K562 (cell line): Measurements from ENCODE around the gene SRM. TPM values are rescaled to one million over a fixed set of nuclear protein-coding genes. Genes with fewer than 3 reads are reported as not detected.
A peak's percentile ranks its signal among the peaks of the same experiment; 100 is the strongest.

Experiments used
- ATAC-seq: fragments of 200-7000 bp; cut with Tn5 transposase; 3 replicates; pipeline ENCODE4 v1.9.1; 2020; ENCODE audit warnings: moderate library complexity
- BruUV-seq: library from RNA; stranded (reverse); fragments of 400-500 nt; replicated peaks from 2 replicates; lab custom pipeline; 2021; lab: Mats Ljungman, UMichigan
- CTCF ChIA-PET: fragments of 300-600 bp; formaldehyde crosslinking; extraction: SDS; loops from one replicate; lab custom pipeline; 2021; ENCODE audit warnings: low intra/inter-chr PET ratio; lab: Yijun Ruan, JAX
- POLR2A ChIA-PET: fragments of 300-600, 350-650 bp; sonication (Branson Sonifier 250); formaldehyde crosslinking; extraction: SDS; loops from one replicate; lab custom pipeline; 2021; ENCODE audit warnings: antibody characterized with exemption, inconsistent platforms; lab: Yijun Ruan, JAX
- DNase-seq, 4 experiments: peaks; one replicate each; pipeline versions ENCODE4 v3.0.0 to v3.0.0-alpha.2; 2011 to 2018; ENCODE audit warnings: low spot score in 3 of 4, mixed read lengths in 3 of 4; ENCODE audit errors: extremely low read depth in 1 of 4
- FAIRE-seq: peaks from 2 replicates; lab custom pipeline; 2011; peaks lifted over from hg19 to GRCh38; lab: Jason Lieb, UNC
- H2AFZ ChIP-seq: 2 replicates; pipeline ENCODE4 v1.6.0; 2011; ENCODE audit warnings: low read depth, low read length, control low read depth, inconsistent platforms
- H3K27ac ChIP-seq: fragments of 200-600 bp; 3 replicates; pipeline ENCODE4 v1.8.0; 2011; ENCODE audit warnings: low read depth, mild to moderate bottlenecking, control low read depth, inconsistent platforms, low read length, moderate library complexity, mixed read lengths; ENCODE audit errors: extremely low read depth
- H3K27me3 ChIP-seq, 2 experiments: fragments of 300-600 bp in 1 of 2; 2 replicates in 1 of 2; 3 replicates in 1 of 2; pipeline versions ENCODE4 v1.6.0 to v1.8.0; 2011; ENCODE audit warnings: inconsistent platforms in 2 of 2, low read length in 2 of 2, mild to moderate bottlenecking in 1 of 2, mixed read lengths in 1 of 2, moderate library complexity in 1 of 2; ENCODE audit not compliant: control insufficient read depth in 2 of 2, insufficient read depth in 2 of 2
- H3K36me3 ChIP-seq: fragments of 300-600 bp; 3 replicates; pipeline ENCODE4 v1.8.0; 2011; ENCODE audit warnings: mild to moderate bottlenecking, low read length, inconsistent platforms; ENCODE audit not compliant: control insufficient read depth, insufficient read depth
- H3K4me1 ChIP-seq, 2 experiments: fragments of 200-600 bp in 1 of 2; replicated peaks in 1 of 2; 2 replicates in 1 of 2; 3 replicates in 1 of 2; pipeline versions ENCODE4 v1.5.1 to v1.8.0; 2011; ENCODE audit warnings: inconsistent platforms in 2 of 2, low read length in 2 of 2, mild to moderate bottlenecking in 1 of 2, mixed read lengths in 1 of 2, moderate library complexity in 1 of 2; ENCODE audit not compliant: control insufficient read depth in 2 of 2, insufficient read depth in 2 of 2
- H3K4me2 ChIP-seq: 2 replicates; pipeline ENCODE4 v1.6.1; 2011; ENCODE audit warnings: low read length, control low read depth, inconsistent platforms, mixed read lengths; ENCODE audit not compliant: insufficient read depth
- H3K4me3 ChIP-seq: fragments of 200-600 bp; sonication (generic), shearing (Covaris generic); 2 replicates; pipeline ENCODE4 v1.5.1; 2016; ENCODE audit warnings: control low read depth, inconsistent platforms
- H3K79me2 ChIP-seq: fragments of 200-600 bp; 3 replicates; pipeline ENCODE4 v1.8.0; 2011; ENCODE audit warnings: low read length, inconsistent platforms; ENCODE audit not compliant: control insufficient read depth, insufficient read depth
- H3K9ac ChIP-seq, 2 experiments: 2 replicates each; pipeline versions ENCODE4 v1.6.0 to v1.6.1; 2011; ENCODE audit warnings: low read depth in 2 of 2, low read length in 2 of 2, control low read depth in 1 of 2, inconsistent platforms in 1 of 2, mild to moderate bottlenecking in 1 of 2, mixed read lengths in 1 of 2; ENCODE audit not compliant: insufficient read depth in 1 of 2
- H3K9me1 ChIP-seq: one replicate; pipeline ENCODE4 v1.6.0; 2011; ENCODE audit warnings: inconsistent platforms, mild to moderate bottlenecking, low read length, moderate library complexity; ENCODE audit not compliant: control insufficient read depth, insufficient read depth
- H3K9me3 ChIP-seq: replicated peaks from 2 replicates; pipeline ENCODE4 v1.5.1; 2011; ENCODE audit warnings: low read depth, low read length, inconsistent platforms; ENCODE audit not compliant: control insufficient read depth, insufficient read depth
- H4K20me1 ChIP-seq: replicated peaks from 2 replicates; pipeline ENCODE4 v1.6.1; 2011; ENCODE audit warnings: low read length, inconsistent platforms, mixed read lengths; ENCODE audit not compliant: control insufficient read depth, insufficient read depth
- E2F6 ChIP-seq, 2 experiments: IDR thresholded peaks; 2 replicates each; pipeline ENCODE4 v1.6.1; 2011; ENCODE audit warnings: borderline replicate concordance in 1 of 2, control low read depth in 1 of 2, low read depth in 1 of 2, low read length in 1 of 2, mild to moderate bottlenecking in 1 of 2, mixed read lengths in 1 of 2, moderate library complexity in 1 of 2; ENCODE audit not compliant: insufficient read depth in 1 of 2, insufficient read length in 1 of 2, poor library complexity in 1 of 2, severe bottlenecking in 1 of 2; ENCODE audit errors: extremely low read depth in 1 of 2
- GTF2A2 ChIP-seq: IDR thresholded peaks from 2 replicates; pipeline ENCODE4 v1.6.1; 2016; ENCODE audit warnings: mild to moderate bottlenecking, missing genetic modification characterization, missing compliant biosample characterization
- HLTF ChIP-seq: fragments of 450-650 bp; IDR thresholded peaks from 2 replicates; pipeline ENCODE4 v1.6.1; 2016
- HNRNPUL1 ChIP-seq: fragments of 200-400 bp; formaldehyde crosslinking; IDR thresholded peaks from 2 replicates; pipeline ENCODE4 v1.6.1; 2017; ENCODE audit warnings: low read length
- NR2F6 ChIP-seq: fragments of 450-650 bp; formaldehyde crosslinking; IDR thresholded peaks from 2 replicates; pipeline ENCODE4 v1.4.0; 2020; ENCODE audit warnings: mild to moderate bottlenecking
- TARDBP ChIP-seq: fragments of 450-650 bp; IDR thresholded peaks from 2 replicates; pipeline ENCODE4 v1.6.1; 2016
- ZNF184 ChIP-seq: sonication (generic); formaldehyde crosslinking; IDR thresholded peaks from 2 replicates; pipeline ENCODE4 v1.5.0; 2020; ENCODE audit warnings: missing genetic modification reagents
- ZNF511 ChIP-seq: sonication (generic); formaldehyde crosslinking; IDR thresholded peaks from 2 replicates; pipeline ENCODE4 v1.8.0; 2022; ENCODE audit warnings: mild to moderate bottlenecking, missing genetic modification reagents
- WGBS: fragments of 100-300 bp; shearing (Covaris generic); methylation state at CpG from one replicate; pipeline ENCODE4 v1.1.6; 2016; ENCODE audit warnings: low coverage, mixed read lengths; ENCODE audit not compliant: insufficient coverage; ENCODE audit errors: missing lambda C conversion rate; 5-methylcytosine and 5-hydroxymethylcytosine counted together
- in situ Hi-C: fragments of 300-500 bp; cut with MboI; formaldehyde crosslinking; loops from 4 replicates; pipeline ENCODE4 v1.15.0; 2018; ENCODE audit warnings: inconsistent platforms, mixed read lengths
- intact Hi-C: fragments of 100-400 bp; cut with micrococcal nuclease; formaldehyde crosslinking; loops from 2 replicates; pipeline ENCODE4 v1.14.2; 2022
- polyA plus RNA-seq, 8 experiments: library from polyadenylated mRNA; depleted of rRNA in 4 of 8; stranded (reverse) in 5 of 8; unstranded in 3 of 8; fragments of >200 nt; fragmentation: Nextera tagmentation in 2 of 8; fragmentation: Illumina TruSeq in 1 of 8; extraction: Ambion mirVana in 2 of 8; extraction: Trizol in 1 of 8; gene quantifications; 2 replicates each; pipeline versions ENCODE4 v1.2.1 to v1.2.3, GENCODE V29; 2011 to 2014; ENCODE audit warnings: inconsistent platforms in 1 of 8, missing spikeins in 1 of 8
- total RNA-seq, 7 experiments: library from RNA; depleted of rRNA in 6 of 7; stranded (reverse); fragments of >200 nt in 6 of 7; fragmentation: Illumina TruSeq in 2 of 7; extraction: Trizol in 2 of 7; gene quantifications; 2 replicates each; pipeline versions ENCODE4 v1.2.1 to v1.2.3, GENCODE V29; 2011 to 2021; ENCODE audit warnings: low replicate concordance in 1 of 7
- TF ChIP-seq, protein P1 (sequence below): sonication (generic); formaldehyde crosslinking; IDR thresholded peaks from 2 replicates; pipeline ENCODE4 v1.8.0; 2022; ENCODE audit warnings: missing genetic modification reagents, mild to moderate bottlenecking, moderate library complexity, borderline replicate concordance
- TF ChIP-seq, protein P2 (sequence below): sonication (generic); formaldehyde crosslinking; IDR thresholded peaks from 2 replicates; pipeline ENCODE4 v1.8.1; 2022; ENCODE audit warnings: missing genetic modification reagents

The SRM gene
- total and polyA plus RNA-seq, 9 of the 15 experiments (the other 6 are each of a cell fraction or from before 2014, with no cell fraction given): 23.9 to 373 (median 82.5) TPM

- Histone ChIP-seq H4K20me1 (no peaks in the 10 kb centered on the region), H3K27ac (no peak overlapping the region), H2AFZ (no peak overlapping the region), H3K4me2 (no peak overlapping the region), H3K27me3 (peaks cover 0 to 5% of the 10 kb centered on the region in 2 experiments; a peak in 1 of 5 replicates), H3K4me1 (peaks cover 0 to 26% of the 10 kb centered on the region in 2 experiments; a peak in 2 of 5 replicates), H3K9me3 (no peaks in the 10 kb centered on the region), H3K79me2 (no peaks in the 10 kb centered on the region), H3K9ac (no peak overlapping the region), H3K4me3 (no peak overlapping the region), H3K9me1 (no peaks in the 10 kb centered on the region), H3K36me3 (no peaks in the 10 kb centered on the region)
- CTCF ChIA-PET: no interaction called here
- intact Hi-C loops: no loop called here
- DNase-seq (no peak), FAIRE-seq (no peak), ATAC-seq (no peak)
- in situ Hi-C loops: no loop called here
- 6% methylated on average over 13 of the region's 16 CpGs for WGBS
- BruUV-seq: no TSS peak
- no peak for TF ChIP-seq HLTF
- TF ChIP-seq E2F6 (IDR thresholded peaks at IDR 0.05; ENCODE audit: borderline replicate concordance in 1 of 2, extremely low read depth in 1 of 2, insufficient read depth in 1 of 2, insufficient read length in 1 of 2, low read depth in 1 of 2, low read length in 1 of 2, poor library complexity in 1 of 2, severe bottlenecking in 1 of 2): no peak
- 0 out of 2 replicates have a peak, but pooled peaks have one; percentile 24 for TF ChIP-seq ZNF511 (CRISPR knock-in tag)
- no peak for TF ChIP-seq GTF2A2 (tag)
- TF ChIP-seq, protein P1, sequence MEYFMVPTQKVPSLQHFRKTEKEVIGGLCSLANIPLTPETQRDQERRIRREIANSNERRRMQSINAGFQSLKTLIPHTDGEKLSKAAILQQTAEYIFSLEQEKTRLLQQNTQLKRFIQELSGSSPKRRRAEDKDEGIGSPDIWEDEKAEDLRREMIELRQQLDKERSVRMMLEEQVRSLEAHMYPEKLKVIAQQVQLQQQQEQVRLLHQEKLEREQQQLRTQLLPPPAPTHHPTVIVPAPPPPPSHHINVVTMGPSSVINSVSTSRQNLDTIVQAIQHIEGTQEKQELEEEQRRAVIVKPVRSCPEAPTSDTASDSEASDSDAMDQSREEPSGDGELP: peak; percentile 15; the same call in 1 of the 2 replicates
- no peak for TF ChIP-seq TARDBP
- no peak for TF ChIP-seq NR2F6 (CRISPR knock-in tag)
- TF ChIP-seq HNRNPUL1: no peak
- TF ChIP-seq, protein P2, sequence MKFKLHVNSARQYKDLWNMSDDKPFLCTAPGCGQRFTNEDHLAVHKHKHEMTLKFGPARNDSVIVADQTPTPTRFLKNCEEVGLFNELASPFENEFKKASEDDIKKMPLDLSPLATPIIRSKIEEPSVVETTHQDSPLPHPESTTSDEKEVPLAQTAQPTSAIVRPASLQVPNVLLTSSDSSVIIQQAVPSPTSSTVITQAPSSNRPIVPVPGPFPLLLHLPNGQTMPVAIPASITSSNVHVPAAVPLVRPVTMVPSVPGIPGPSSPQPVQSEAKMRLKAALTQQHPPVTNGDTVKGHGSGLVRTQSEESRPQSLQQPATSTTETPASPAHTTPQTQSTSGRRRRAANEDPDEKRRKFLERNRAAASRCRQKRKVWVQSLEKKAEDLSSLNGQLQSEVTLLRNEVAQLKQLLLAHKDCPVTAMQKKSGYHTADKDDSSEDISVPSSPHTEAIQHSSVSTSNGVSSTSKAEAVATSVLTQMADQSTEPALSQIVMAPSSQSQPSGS (CRISPR knock-in tag): no peak
- no peak for TF ChIP-seq ZNF184 (CRISPR knock-in tag)
- POLR2A ChIA-PET: interaction anchor here (0.6 kb wide), 1 partner anchor 649 kb away, joined by 3 read pairs; no protein-coding TSS in a partner anchor
Observed at GRCh38 chr1:11044086-11044848, 15.6 kb downstream of the SRM start.
